NCI-H2029 treated with DMSO at 0.1 percent for 48 hours (cell line): Measurements from ENCODE around the gene CHDH.

Experiments used
- DNase-seq: peaks from one replicate; lab custom pipeline; 2025; lab: John Stamatoyannopoulos, UW

Gene CHDH

GRCh38 chr3:53823956-53824657 is 22.1 kb downstream of the CHDH start:
- DNase-seq: no peak

- DNase-seq: no peak
Observed at GRCh38 chr3:53823026-53823955, 22.9 kb downstream of the CHDH start.

- no peak for DNase-seq
Observed at GRCh38 chr3:53822331-53822741, 23.9 kb downstream of the CHDH start.

GRCh38 chr3:53821631-53822121 is 24.5 kb downstream of the CHDH start:
- no peak for DNase-seq

GRCh38 chr3:53820756-53821580 is 25.3 kb downstream of the CHDH start:
- no peak for DNase-seq

GRCh38 chr3:53820084-53820483 is 26.1 kb downstream of the CHDH start:
- no peak for DNase-seq

GRCh38 chr3:53819163-53819868 is 26.9 kb downstream of the CHDH start:
- no peak for DNase-seq

- DNase-seq: no peak
Observed at GRCh38 chr3:53818221-53819162, 27.7 kb downstream of the CHDH start.

- DNase-seq: no peak
Observed at GRCh38 chr3:53817809-53818208, 28.4 kb downstream of the CHDH start.

- DNase-seq: no peak
Observed at GRCh38 chr3:53817211-53817610, 29.0 kb downstream of the CHDH start.

- DNase-seq: no peak
Observed at GRCh38 chr3:53816425-53816824, 29.8 kb downstream of the CHDH start.

- DNase-seq: no peak
Observed at GRCh38 chr3:53815651-53816050, 30.6 kb downstream of the CHDH start.

- no peak for DNase-seq
Observed at GRCh38 chr3:53815067-53815466, 31.2 kb downstream of the CHDH start.

- no peak for DNase-seq
Observed at GRCh38 chr3:53813876-53814275, 32.3 kb downstream of the CHDH start.

GRCh38 chr3:53813229-53813628 is 33.0 kb downstream of the CHDH start:
- DNase-seq: no peak

GRCh38 chr3:53812434-53812833 is 33.8 kb downstream of the CHDH start:
- no peak for DNase-seq

- DNase-seq: no peak
Observed at GRCh38 chr3:53811143-53811927, 34.9 kb downstream of the CHDH start.

- no peak for DNase-seq
Observed at GRCh38 chr3:53809764-53810400, 36.3 kb downstream of the CHDH start.

GRCh38 chr3:53809267-53809666 is 37.0 kb downstream of the CHDH start:
- DNase-seq: no peak
